A549 (cell line): ENCODE measurements around the gene NYAP2.

Source experiments
- BHLHE40 ChIP-seq: IDR thresholded peaks from 2 replicates; pipeline ENCODE4 v1.6.1; 2012; ENCODE audit warnings: low read depth, low read length, inconsistent platforms
- CBX8 ChIP-seq: fragments of 200-600 bp; sonication (generic); IDR thresholded peaks from 2 replicates; pipeline ENCODE4 v1.6.1; 2016
- ESRRA ChIP-seq: fragments of 150-350 bp; IDR thresholded peaks from 2 replicates; pipeline ENCODE4 v1.6.1; 2014; ENCODE audit warnings: mild to moderate bottlenecking, low read length, borderline replicate concordance
- HDAC2 ChIP-seq: fragments of 200-600 bp; sonication (generic); IDR thresholded peaks from 2 replicates; pipeline ENCODE4 v1.6.1; 2016
- POLR2A ChIP-seq: IDR thresholded peaks from 2 replicates; pipeline ENCODE4 v1.6.1; 2012; ENCODE audit warnings: mild to moderate bottlenecking, low read length
- TF ChIP-seq, protein P1 (sequence below): fragments of >200 bp; sonication (Bioruptor Twin); formaldehyde crosslinking; IDR thresholded peaks from 3 replicates; pipeline ENCODE4 v1.5.1; 2016

DNA sequence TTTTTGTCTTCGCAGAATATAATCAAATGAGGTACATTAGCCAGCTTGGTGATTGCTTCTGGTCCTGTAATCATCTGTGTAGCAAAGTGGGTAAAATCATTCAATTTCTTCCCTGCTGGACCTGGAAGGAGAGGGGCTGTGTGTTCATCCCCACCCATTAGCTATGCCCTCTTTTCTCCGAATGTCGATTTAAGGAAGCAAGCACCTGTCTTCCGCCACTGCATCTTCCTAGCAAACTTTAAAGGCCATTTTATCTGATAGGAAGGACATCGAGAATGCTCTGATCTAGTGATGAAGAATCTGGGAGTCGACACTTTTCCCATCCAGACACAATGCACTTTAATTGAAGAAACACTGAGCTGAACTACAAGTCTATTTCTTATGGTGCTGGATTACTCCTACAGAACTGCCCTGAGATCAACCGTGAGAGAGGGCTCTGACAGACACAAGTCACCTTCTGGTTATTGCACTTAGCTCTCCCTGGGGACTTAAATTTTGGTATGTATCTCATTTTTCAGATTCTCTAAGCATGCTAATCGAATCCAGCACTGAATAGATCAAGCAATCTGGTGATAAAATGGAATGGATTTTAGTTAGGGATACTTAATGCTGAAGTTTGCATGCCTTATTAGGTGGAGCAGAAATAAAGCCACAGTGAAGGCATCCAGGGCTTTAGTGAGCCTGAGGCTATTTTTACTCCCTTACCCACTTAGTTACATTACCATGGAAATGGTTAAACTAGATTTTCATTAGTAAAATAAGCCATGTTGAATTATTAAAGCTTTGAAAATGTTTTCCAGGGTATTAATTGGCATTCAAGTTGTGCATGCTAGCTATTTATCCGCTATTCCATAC, 1.3 kb downstream of the NYAP2 start:
- TF ChIP-seq HDAC2 (no peak), CBX8 (no peak), ESRRA (no peak), POLR2A (no peak), BHLHE40 (no peak)
- TF ChIP-seq, protein P1, sequence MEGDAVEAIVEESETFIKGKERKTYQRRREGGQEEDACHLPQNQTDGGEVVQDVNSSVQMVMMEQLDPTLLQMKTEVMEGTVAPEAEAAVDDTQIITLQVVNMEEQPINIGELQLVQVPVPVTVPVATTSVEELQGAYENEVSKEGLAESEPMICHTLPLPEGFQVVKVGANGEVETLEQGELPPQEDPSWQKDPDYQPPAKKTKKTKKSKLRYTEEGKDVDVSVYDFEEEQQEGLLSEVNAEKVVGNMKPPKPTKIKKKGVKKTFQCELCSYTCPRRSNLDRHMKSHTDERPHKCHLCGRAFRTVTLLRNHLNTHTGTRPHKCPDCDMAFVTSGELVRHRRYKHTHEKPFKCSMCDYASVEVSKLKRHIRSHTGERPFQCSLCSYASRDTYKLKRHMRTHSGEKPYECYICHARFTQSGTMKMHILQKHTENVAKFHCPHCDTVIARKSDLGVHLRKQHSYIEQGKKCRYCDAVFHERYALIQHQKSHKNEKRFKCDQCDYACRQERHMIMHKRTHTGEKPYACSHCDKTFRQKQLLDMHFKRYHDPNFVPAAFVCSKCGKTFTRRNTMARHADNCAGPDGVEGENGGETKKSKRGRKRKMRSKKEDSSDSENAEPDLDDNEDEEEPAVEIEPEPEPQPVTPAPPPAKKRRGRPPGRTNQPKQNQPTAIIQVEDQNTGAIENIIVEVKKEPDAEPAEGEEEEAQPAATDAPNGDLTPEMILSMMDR: no peak
